ENCODE measurements around the gene NR6A1.

GRCh38 chr9:124531115-124531514 lies 240.0 kb downstream of the NR6A1 start:
- TF ChIP-seq POLR2AphosphoS5 (IDR thresholded peaks at IDR 0.05; ENCODE audit: borderline replicate concordance, low read depth, low read length) (no peak), EZH2 (IDR thresholded peaks at IDR 0.05) (no peak)
